ENCODE measurements around the gene ZFYVE26.

Gene ZFYVE26

GRCh38 chr14:67817750-67818438, 1.5 kb upstream of the ZFYVE26 start:
- no peak for DNase-seq (ENCODE audit: low spot score)
- FAIRE-seq: no peak

DNA sequence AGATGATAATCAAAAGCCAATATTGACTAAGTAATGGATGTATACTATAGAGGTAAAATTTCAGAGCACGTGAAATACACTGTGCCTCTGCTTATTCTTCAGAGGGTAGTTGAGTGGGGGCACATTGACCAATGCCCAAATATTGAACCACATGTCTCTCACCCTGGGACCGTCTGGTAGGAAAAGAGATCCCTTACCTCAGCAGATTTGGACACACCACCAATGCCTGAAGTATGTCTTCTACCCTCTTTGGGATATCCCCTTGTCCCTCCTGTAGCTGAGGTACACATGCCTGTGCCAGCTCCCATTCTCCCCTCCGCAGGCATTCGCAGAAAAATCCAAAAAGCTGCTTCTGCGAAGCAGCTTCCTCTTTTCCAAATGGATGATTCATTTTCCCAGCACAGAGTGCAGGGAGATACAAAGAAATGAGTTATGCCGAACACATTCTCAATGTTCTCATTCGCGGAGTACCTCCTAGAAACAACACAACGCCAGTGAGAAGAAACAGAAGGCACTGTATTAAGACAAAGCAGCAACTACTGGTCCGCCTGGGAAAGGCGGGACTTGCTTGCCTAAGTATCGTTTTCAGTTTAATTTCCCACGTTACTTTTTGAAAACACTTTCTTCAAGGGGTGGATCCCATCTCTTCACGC, 691 bp downstream of the ZFYVE26 start:
- no peak for FAIRE-seq
- DNase-seq (ENCODE audit: low spot score): no peak

DNA sequence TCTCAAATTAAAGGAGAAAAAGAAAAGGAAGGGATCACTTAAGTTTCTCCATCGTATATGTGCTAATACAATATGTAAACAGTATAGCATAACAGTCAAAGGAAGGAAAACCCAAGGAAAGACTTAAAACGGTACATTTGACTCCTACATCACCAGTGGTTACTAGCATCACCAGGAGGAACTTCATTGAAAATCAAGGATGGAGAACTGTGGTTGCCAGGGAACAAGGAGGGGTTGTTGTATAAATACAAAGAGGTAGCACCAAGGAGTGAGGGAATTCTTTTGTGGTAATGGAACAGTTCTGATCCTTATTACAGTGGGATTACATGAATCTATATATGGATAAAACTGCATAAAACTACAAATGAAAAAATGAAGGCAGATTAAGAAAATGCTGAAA, 1.6 kb downstream of the ZFYVE26 start:
- FAIRE-seq (no peak), DNase-seq (ENCODE audit: low spot score) (no peak)

DNA sequence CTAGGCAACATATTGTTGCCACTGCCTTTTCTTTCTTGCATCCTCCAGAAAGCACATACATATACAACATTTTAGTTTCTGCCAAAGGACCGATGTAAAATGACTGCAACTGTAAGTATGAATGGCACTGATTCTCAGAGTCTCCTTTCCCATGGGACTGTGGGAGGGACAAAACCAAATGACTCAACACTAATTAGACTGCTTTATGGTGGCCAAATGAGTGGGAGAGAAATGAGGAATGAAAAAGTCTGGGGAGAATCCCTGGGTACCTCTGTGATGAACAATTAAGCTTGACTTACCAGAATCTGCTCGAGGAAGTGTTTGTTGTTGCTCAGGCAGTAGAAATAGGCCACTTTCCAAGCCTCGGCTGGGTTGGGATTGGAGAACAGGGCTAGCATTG, 10.1 kb downstream of the ZFYVE26 start:
- DNase-seq (ENCODE audit: low spot score) (no peak), FAIRE-seq (peak; percentile 23)

GRCh38 chr14:67800743-67801142, 15.6 kb downstream of the ZFYVE26 start:
- FAIRE-seq: no peak
- DNase-seq (ENCODE audit: low spot score): no peak

- FAIRE-seq: peak; percentile 78
Measured at GRCh38 chr14:67798731-67799130, 17.7 kb downstream of the ZFYVE26 start.

DNA sequence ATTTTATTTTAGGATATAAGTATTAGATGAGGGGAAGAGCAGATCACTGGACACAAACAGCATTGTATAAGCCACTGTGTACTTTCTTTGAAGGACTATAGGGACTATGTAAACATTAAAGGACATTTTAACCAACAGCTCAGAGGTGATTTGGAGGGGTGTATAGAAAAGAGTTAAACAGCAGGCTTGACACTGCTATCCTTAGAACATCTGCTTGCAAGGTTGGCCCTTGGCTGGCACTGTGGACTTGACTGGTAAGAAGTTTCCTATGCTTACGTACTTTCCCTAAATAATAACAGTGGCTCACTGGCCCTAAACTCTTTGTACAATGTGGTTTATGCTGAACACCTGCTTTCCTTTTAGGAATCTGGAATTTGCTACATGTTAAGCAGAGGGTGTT, 28.7 kb downstream of the ZFYVE26 start:
- DNase-seq (ENCODE audit: low spot score) (no peak), FAIRE-seq (no peak)

More at GRCh38 chr14:67798731-67799130, 17.7 kb downstream of the ZFYVE26 start:
- DNase-seq (ENCODE audit: low spot score): no peak

DNA sequence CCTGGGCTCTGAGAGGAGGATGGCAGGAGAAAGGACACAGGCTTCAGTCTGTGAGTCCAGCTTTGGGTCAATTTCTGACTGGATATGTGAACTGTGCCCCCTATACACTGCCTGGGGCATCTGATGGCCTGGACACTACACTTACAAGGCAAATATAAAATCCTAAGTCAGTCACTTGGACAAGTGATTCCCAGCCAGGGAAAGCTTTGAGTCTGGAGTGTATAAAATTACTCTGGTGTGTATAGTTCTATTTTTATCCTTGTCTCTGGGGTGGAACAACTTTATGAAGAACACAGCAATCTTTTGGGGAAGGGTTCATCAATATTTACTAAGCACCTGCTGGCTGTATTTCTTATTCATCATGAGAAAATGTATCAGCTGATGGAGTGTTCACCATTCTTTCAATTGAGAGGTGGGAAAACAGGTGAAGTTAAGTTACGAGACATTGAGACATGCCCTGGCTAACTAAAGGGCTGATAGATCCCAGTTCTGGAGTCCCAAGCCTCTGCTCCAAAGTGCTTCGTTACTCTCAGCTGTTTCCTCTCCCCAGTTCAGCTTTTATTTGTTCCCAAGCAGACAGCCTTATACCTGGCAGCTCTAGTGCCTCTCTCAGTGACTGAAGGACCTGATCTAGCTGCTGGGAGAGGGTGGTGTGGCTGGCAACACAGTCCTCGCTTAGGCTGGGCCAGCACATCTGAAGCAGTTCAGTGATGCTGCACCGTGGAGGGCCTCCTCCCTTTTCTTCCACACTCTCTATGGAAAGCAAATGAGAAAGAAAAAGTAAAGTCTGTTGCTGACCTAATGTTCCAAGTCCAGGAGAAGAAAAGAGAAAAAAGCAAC, 30.9 kb downstream of the ZFYVE26 start:
- FAIRE-seq (peak; percentile 50), DNase-seq (ENCODE audit: low spot score) (no peak)

DNA sequence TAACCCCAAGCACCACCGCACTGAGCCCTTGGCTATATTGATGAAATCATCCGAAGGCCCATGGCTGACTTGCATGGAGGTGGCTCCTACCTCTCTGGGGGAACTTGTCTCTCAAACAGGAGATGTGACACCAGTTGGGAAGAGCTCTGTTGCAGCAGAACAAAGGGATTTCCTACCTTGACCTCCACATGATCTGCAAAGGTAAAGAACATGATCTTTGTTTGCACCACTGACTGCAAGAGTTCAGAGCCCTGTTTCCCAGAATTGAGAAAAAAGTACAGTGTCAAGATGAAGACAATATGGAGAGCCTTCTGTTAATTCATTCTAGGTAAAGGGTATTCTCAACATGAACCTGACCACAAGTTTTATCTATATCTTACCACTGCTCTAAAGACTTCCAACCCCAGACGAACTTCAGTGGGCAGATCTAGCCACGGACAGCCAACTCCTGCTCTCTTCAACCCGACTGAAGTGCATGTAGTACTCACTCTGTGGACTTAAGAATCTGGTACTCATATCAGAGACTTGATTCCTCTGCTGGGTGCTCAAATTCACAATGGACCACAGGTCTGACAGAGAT, 32.1 kb downstream of the ZFYVE26 start:
- DNase-seq (ENCODE audit: low spot score) (no peak), FAIRE-seq (peak; percentile 13)

DNA sequence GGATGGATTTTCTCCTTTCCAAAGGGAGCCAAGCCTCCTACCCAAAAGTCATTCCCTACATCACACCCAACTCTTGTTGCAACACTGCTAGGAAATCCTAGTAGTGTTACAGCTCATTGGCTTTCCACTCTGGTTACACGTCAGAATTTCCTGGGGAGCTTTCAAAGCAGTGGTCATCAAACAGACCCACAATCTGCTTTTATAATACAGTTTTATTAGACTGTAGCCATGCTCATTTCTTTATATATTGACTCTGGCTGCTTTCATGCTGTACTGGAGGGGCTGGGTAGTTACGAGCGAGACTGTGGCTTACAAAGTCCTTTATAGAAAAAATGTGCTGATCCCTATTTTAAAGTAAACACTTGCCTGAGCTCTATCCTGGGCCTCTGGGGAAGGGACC, 34.3 kb downstream of the ZFYVE26 start:
- FAIRE-seq: no peak
- DNase-seq (ENCODE audit: low spot score): no peak

DNA sequence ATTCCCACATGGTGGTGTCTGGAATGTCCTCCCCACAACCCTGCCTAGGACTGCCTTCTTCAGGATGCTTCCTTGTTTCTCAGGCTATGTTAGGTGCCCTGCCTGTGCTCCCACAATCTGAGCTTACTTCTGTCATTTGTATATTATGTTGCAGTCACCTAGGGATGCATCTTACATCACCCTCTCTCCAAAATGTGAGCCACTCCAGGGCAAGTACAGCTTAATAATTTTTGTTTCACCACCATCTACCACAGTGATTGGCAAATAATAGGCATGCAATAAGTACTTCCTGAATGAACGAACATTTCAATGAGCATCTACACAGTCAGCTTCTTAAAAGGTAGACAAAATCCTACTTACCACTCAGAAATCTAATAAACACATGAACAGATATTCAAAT, 37.6 kb downstream of the ZFYVE26 start:
- FAIRE-seq (peak; percentile 72), DNase-seq (ENCODE audit: low spot score) (no peak)

DNA sequence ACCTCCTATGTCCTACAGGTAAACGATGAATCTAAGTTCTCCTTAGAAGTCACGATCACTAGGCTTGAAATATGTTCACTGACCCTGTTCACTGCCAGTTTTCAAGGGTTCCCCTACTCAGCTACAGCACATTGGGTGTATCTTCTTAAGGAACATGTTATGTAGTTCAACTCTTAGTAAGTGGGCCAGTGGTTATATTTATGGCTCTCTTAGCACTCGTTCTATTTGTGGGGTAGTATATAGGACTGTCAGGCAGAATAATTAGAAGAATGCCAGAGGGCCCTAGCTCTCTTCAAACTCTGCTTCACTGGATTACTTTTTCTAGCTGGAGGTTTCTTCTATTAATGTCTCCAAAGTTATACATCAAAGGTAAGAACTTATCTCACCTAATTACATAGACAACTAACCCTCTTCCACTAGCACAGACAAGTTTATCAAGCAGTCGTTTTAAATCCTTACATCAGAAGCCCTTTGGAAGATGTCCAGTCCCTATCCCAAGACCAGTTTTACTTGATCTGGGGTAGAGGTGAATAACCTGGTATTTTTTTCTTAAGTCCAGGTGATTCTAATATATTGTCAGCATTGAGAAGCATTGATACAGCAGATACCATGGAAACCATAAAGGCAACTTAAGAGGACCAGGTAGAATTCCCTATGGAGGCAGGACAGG, 39.6 kb downstream of the ZFYVE26 start:
- FAIRE-seq (no peak), DNase-seq (ENCODE audit: low spot score) (no peak)

DNA sequence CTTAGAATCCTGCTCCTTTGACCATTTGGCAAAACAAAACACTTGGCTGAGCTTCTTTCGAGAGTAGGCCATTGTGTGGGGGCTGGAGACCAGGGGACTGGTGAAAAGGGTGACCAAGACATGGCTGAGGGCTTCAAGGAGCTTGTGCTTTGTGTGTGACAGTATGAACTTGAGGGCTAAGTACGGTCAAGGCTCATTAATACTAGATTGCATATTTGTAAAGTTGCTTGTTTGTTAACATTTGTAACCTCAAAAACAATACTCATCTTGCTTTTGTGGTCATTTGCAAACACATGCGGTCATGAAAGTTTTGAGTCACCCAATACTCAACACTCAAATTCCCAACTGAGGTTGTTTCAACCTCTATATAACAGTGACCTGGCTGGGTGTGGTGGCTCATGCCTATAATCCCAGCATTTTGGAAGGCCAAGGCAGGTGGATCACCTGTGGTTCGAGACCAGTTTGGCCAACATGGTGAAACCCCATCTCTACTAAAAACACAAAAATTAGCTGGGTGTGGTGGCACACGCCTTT, 42.5 kb downstream of the ZFYVE26 start:
- no peak for DNase-seq (ENCODE audit: low spot score)
- no peak for FAIRE-seq

GRCh38 chr14:67768219-67768618, 48.2 kb downstream of the ZFYVE26 start:
- no peak for DNase-seq (ENCODE audit: low spot score)
- no peak for FAIRE-seq

GRCh38 chr14:67766035-67766680, 50.2 kb downstream of the ZFYVE26 start:
- DNase-seq (ENCODE audit: low spot score) (no peak), FAIRE-seq (peak; percentile 35)

GRCh38 chr14:67765192-67765834, 51.1 kb downstream of the ZFYVE26 start:
- no peak for DNase-seq (ENCODE audit: low spot score)
- FAIRE-seq: no peak

GRCh38 chr14:67764496-67764895, 51.9 kb downstream of the ZFYVE26 start:
- FAIRE-seq: no peak
- no peak for DNase-seq (ENCODE audit: low spot score)

DNA sequence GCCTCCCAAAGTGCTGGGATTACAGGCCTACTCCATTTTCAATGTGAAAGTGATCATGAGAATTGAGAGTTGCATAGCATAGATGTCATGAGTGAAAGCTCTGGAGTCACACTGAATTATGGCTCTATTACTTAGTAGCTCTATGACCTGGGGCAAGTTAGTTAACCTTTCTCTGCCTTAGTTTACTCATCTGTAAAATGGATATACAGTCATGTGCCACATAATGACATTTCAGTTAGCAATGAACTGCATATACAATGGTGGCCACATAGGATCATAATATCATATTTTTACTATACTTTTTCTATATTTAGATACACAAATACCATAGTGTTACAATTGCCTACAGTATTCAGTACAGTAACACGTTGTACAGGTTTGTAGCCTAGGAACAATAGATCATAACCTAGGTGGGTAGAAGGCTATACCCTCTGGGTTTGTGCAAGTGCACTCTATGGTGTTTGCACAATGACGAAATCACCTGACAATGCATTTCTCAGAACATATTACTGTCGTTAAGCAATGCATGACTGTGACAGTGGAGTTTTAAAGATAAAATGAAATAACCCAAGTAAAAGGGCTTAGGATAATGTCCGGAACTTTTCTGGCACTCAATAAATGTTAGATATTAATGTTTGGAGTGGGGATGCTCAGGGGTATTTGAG, 53.1 kb downstream of the ZFYVE26 start:
- FAIRE-seq: peak; percentile 9
- DNase-seq (ENCODE audit: low spot score): no peak

DNA sequence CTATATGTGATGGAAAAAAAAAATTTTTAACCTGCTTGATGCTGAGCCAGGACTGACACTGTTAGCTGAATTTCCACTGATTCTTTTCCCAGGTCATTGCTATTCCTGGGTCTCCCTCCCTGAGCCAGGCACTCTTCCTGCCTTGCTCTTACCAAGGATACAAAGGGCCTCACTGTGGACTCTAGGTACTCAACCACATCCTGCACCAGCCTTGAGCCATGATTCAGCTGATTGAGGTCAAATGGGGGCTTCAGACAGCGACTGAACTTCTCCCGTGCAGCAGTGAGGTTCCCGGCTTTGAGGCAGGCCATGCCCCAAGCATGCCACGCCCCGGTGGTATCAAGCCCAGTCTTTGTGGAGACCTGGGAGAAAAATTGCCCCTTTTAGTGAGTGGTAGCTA, 54.3 kb downstream of the ZFYVE26 start:
- FAIRE-seq (peak; percentile 61), DNase-seq (ENCODE audit: low spot score) (peak; percentile 27)

- DNase-seq (ENCODE audit: low spot score): no peak
- peak; percentile 84 for FAIRE-seq
Measured at GRCh38 chr14:67759916-67760315, 56.5 kb downstream of the ZFYVE26 start.
